Measurements from ENCODE around the gene LY6G6F.

LY6G6F gene

GRCh38 chr6:31740397-31741223 is 33.9 kb downstream of the LY6G6F start:
- DNase-seq = no peak

DNA sequence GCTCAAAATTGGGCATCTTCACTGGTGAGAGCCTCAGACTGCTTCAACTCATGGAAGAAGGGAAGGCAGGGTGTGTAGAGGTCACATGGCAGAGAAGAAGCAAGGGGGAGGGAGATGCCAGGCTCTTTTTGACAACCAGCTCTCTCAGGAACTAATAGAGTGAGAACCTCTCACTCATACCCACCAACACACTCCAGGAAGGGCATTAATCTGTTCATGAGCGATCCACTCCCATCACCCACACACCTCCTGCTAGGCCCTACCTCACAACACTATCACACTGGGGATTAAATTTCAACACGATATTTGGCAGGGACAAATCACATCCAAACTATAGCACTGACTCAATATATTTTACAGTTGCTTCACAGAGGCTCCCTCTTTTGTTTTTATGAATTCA is 35.1 kb downstream of the LY6G6F start:
- no peak for DNase-seq

- no peak for DNase-seq
These were observed 36.2 kb downstream of the LY6G6F start for GRCh38 chr6:31742894-31743293.

- no peak for DNase-seq
These were observed 37.8 kb downstream of the LY6G6F start for GRCh38 chr6:31744422-31744821.

DNA sequence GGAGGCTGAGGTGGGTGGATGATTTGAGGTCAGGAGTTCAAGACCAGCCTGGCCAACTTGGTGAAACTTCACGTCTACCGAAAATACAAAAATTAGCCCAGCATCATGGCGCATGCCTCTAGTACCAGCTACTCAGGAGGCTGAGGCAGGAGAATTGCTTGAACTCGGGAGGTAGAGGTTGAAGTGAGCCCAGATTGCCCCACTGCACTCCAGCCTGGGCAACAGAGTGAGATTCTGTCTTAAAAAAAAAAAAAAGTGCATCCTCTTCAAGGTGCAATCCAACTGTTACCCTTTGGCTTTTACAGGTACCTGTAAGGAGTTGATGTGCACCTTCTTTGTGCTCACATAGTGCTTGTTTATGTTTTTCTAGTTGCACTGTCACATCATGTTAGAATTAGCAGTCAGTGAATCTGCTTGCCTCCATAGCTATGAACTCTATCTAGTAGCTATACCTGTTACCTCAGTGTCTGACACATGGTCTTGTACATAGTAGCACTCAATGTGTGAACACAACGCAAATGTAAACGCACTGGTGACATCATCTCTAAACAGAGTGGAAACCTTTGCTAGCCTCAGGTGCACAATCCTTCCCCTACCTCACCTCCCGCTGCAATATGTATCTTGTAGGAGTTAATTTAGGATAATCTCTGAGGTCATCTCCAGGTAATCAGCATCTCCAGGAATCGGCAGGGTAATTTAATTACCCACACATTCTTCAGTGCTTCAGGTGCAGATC is 42.8 kb downstream of the LY6G6F start:
- DNase-seq = no peak

GRCh38 chr6:31750411-31751022 is 43.9 kb downstream of the LY6G6F start:
- DNase-seq = no peak

GRCh38 chr6:31752739-31753319 is 46.2 kb downstream of the LY6G6F start:
- DNase-seq = no peak

DNA sequence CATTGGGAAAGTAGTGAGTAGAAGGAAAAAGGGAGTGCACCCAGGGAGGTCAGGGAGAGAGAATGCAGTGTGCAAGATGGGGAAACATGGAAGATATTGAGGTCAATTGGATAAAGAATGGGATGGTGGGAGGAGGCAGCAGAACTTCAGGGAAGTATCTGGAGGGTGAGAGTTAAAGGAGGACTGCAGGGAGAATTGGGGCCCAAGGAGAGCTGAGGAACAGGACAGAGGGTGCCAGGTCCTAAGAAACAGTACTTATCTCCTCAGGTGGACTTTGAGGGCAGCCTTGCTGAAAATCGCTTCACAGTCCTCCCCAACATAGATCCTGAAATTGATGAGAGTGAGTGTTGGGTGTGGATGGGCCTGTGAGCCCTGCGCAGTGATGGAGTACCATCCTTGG is 51.6 kb downstream of the LY6G6F start:
- no peak for DNase-seq
